WI38 (cell line): Measurements from ENCODE around the gene MET.

Experiments
- H3K4me3 ChIP-seq: 2 replicates; pipeline ENCODE4 v1.5.1; 2011; ENCODE audit warnings: low read depth, mild to moderate bottlenecking, control low read depth, low read length
- TF ChIP-seq, protein P1 (sequence below): IDR thresholded peaks from 2 replicates; pipeline ENCODE4 v1.5.1; 2012; ENCODE audit warnings: low read depth, mild to moderate bottlenecking, control low read depth, low read length

The MET gene

DNA sequence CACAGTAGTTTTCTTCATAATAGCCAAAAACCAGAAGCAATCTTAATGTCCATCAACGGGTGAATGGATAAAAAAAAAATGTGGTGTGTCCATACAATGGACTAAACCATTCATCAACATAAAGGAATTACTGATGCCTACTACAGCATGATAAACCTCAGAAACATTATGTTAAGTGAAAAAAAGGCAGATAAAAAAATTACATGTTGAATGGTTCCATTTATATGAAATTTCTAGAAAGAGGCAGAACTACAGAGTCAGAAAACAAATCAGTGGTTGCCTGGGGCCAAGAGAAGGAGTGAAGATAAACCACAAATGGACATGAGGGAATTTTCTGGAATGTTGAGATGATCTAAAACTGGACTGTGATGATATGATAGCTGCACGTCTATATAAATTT, 115.9 kb downstream of the MET start:
- H3K4me3 ChIP-seq = no peak overlapping the region
- TF ChIP-seq, protein P1, sequence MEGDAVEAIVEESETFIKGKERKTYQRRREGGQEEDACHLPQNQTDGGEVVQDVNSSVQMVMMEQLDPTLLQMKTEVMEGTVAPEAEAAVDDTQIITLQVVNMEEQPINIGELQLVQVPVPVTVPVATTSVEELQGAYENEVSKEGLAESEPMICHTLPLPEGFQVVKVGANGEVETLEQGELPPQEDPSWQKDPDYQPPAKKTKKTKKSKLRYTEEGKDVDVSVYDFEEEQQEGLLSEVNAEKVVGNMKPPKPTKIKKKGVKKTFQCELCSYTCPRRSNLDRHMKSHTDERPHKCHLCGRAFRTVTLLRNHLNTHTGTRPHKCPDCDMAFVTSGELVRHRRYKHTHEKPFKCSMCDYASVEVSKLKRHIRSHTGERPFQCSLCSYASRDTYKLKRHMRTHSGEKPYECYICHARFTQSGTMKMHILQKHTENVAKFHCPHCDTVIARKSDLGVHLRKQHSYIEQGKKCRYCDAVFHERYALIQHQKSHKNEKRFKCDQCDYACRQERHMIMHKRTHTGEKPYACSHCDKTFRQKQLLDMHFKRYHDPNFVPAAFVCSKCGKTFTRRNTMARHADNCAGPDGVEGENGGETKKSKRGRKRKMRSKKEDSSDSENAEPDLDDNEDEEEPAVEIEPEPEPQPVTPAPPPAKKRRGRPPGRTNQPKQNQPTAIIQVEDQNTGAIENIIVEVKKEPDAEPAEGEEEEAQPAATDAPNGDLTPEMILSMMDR = no peak

DNA sequence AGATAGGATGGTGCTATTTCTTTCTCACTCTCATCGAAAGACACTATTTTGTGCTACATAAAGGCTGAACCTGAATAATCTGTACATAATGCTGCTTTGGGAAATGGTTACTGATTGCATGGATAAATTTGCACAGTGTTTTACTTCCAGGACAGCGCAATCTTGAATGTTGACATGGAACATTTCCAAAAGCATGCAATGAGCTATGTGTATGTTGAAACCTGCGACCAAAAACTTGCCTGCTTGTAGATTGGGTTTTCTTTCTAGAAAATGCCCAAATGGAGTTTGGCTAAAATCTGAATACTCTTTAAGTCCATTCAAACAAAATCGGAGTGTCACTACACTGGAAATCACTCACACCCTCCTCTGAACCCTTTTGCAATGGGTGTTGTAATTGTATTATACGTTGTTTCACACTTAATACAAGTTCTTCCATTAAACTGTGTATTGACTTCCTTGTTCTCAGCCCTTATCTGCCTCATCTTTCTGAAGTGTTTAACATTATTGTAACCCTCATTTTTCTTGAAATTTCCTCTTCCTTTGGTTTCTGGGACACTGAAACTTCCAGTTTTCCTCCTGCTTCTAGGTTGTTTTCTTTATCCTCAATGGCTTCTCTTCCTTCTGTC, 116.7 kb downstream of the MET start:
- H3K4me3 ChIP-seq = no peak overlapping the region
- TF ChIP-seq, protein P1 = no peak

DNA sequence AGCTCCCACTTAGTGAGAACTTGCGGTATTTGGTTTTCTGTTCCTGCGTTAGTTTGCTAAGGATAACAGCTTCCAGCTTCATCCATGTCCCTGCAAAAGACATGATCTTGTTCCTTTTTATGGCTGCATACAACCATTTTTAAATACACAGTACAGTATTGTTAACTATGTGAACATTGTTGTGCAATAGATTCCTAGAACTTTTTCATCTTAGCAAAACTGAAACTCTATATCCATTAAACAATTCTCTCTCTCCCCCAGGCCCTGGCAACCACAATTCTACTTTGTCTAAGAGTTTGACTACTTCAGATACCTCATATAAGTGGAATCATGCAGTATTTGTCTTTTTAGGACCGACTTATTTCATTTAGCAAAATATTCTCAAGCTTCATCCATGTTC, 118.0 kb downstream of the MET start:
- no peak overlapping the region for H3K4me3 ChIP-seq
- TF ChIP-seq, protein P1 = no peak

DNA sequence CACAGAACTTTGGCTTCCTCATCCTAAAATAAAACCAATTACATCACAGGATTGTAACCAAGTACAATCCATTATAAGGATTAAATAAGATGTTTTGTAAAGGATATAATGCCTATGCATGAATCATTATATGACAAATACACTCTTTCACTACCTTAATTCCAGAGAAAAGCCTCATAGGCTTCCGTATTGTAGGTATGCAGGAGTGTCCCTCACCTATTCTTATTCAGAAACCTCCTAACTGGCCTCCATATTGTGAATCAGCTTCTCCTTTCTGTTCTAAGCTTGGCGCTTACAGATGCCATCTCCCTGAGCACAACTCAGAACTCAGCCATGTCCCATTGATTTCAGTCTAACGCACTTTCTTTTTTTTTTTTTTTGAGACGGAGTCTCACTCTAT, 120.8 kb downstream of the MET start:
- TF ChIP-seq, protein P1 = no peak
- H3K4me3 ChIP-seq = no peak overlapping the region

DNA sequence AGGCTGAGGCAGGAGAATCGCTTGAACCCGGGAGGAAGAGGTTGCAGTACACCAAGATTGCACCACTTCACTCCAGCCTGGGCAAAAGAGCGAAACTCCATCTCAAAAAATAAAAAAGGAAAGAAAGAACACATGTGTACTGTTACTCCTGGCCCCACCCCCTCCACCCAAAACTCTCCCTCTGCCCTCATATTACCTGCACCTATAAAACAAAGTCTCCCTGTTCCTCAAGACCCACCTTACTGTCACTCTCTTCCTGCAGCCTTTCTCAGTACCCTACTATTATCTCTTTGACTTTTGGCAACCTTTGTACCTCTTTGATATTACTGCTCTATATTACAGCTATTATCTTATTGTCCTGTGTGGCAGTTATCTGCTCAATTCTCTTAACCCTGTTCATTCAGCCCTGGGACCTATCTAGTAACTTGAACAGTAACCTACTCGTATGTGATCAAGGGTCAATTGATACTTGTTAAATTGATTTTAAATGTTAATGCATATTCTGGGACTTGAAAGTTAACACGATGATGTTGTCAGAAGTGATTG, 121.9 kb downstream of the MET start:
- TF ChIP-seq, protein P1 = no peak
- no peak overlapping the region for H3K4me3 ChIP-seq

DNA sequence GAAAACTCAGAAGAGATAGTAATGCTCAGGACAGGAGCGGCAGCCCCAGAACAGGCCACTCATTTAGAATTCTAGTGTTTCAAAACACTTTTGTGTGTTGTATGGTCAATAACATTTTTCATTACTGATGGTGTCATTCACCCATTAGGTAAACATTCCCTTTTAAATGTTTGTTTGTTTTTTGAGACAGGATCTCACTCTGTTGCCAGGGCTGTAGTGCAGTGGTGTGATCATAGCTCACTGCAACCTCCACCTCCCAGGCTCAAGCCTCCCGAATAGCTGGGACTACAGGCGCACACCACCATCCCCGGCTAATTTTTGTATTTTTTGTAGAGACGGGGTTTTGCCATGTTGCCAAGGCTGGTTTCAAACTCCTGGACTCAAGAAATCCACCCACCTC, 124.5 kb downstream of the MET start:
- TF ChIP-seq, protein P1 = no peak
- H3K4me3 ChIP-seq = no peak overlapping the region

DNA sequence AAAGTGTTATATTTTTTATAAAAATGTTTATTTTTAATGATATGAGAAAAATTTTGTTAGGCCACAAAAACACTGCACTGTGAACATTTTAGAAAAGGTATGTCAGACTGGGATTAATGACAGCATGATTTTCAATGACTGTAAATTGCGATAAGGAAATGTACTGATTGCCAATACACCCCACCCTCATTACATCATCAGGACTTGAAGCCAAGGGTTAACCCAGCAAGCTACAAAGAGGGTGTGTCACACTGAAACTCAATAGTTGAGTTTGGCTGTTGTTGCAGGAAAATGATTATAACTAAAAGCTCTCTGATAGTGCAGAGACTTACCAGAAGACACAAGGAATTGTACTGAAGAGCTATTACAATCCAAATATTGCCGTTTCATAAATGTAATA, 125.6 kb downstream of the MET start:
- TF ChIP-seq, protein P1 = no peak
- H3K4me3 ChIP-seq = no peak overlapping the region
